NCI-H1417 (cell line): Measurements from ENCODE around the gene TINAG.

Source experiments
- DNase-seq, 3 experiments: peaks; one replicate each; lab custom pipeline; 2025; lab: John Stamatoyannopoulos, UW

Gene TINAG

DNA sequence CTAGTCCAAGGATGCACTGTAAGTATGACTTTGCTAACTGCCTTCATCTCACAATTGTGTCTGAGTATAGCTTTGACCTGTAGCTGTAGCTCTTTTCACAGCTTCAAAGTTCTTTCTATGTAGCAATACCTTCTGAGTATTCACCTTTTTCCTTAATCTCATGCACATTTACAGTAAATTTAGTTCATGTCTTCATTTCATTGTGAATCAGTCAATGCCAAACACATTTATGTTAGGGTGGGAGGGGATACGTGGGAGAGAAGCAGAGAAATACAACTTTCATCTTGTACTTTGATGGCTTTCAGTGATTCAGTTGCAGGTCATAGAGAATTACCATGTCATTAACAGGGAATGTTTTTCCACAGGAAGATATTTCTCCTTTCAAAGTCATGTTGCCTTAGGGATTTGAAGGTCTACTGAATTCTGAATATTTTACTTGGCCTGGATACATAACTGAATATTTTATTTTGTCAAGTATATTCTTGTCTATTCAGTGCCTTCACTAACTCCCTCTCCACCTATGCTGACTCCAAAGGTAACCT lies 119.2 kb downstream of the TINAG start:
- DNase-seq = no peak

DNA sequence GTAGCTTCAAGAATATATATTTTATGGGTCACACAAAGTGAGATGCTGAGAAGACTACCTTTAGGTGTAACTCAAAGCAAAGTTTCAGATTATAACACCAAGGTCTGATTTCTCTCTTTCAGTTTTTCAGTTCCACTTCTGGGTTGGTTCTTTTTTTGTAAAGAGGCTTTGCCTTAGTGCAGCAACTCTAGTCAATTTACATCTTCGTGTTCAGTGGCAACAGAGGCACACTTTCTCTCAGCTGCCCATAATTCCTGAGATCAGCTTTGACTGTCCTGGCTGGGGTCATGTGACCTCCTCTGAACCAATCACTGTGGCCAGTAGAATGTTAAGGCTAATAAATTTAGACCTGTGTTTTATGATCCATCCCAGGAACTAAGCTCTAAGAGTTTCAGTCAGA lies 120.2 kb downstream of the TINAG start:
- no peak for DNase-seq

DNA sequence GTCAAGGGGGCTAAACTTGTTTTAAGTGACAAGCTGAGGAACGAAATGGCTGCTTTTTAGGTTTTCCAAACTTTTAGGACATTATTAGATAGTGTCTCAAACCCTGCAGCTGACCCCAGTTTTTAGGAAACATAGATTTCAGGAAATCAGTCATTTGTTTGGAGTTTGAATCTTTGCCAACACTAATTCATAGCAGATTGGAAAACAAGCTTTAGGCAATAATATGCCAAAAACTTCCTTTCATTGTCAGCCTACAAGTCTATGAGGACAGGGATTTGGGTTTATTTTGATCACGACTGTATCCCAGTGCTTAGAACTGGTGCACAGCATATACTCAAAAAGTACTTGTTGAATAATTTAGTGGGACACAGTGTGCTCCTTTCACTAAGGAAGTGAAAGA lies 123.2 kb downstream of the TINAG start:
- DNase-seq = no peak
